GM10847 (cell line): ENCODE results near the gene TF.

ENCODE experiments used
- POLR2A ChIP-seq: IDR thresholded peaks from 2 replicates; pipeline ENCODE4 v1.6.1; 2011; ENCODE audit not compliant: insufficient read length; ENCODE audit errors: extremely low read depth

TF gene

GRCh38 chr3:133841196-133841595 lies 95.0 kb downstream of the TF start:
- TF ChIP-seq POLR2A, result no peak

DNA sequence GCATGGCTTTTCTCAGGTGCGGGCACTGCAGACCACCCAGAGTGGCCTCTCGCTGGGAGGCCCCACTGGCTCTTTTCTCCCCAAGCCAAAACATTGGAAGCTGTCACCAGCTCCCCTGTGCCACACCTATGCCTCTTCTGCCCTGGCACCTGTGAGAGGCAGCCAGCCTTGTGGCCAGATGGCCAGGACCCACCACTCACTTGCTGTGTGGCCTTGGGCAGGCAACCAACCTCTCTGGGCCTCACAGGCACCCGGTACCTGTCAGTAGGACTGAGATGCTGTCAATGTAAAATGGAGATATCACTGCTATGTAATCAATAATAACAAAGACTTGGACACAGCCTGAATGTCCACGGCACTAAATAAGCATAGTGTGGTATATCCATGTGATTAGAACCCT lies 96.0 kb downstream of the TF start:
- TF ChIP-seq POLR2A, result no peak

DNA sequence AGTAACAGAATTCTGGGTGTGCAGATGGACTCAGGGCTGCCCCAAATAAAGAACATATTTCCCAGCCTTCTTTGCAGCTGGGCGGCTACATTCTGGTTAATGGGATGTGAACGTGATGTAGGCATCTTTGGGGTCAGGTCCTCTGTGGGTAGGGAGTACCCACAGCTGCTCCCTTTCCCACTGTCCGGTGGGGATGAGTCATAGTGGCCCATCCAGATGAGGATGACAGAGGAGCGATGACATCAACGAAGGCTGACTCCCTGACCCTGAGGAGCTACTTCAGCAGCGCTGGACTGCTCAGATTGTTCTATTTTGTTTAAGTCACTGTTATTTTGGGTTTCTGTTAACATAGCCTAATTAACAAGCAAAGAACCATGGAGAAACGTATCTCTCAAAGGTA lies 97.4 kb downstream of the TF start:
- no peak for TF ChIP-seq POLR2A

GRCh38 chr3:133845127-133845526 lies 98.9 kb downstream of the TF start:
- TF ChIP-seq POLR2A, result no peak
